ENCODE data around the gene CD274. TPM values are rescaled to one million over a fixed set of nuclear protein-coding genes. Genes with fewer than 3 reads are reported as not detected.
A peak's percentile ranks its signal among the peaks of the same experiment; 100 is the strongest.
"Not testable (repeated sequence)": the region's sequence is repeated elsewhere in the genome, so short reads cannot be mapped to it uniquely, and the experiment has no call there.

CD274 gene
- total RNA-seq, 2 donors from 2014 or later = 1.00 TPM; not detected in 1

- Mint-ChIP-seq H3K4me1 (peaks cover 12% of the 10 kb centered on the region), H3K9me3 (no peaks in the 10 kb centered on the region), H3K36me3 (ENCODE audit: low read depth) (no peaks in the 10 kb centered on the region), H3K27ac (no peak overlapping the region), H3K27me3 (ENCODE audit: insufficient read depth) (peaks cover 15% of the 10 kb centered on the region), H3K4me3 (no peak overlapping the region)
- no peak overlapping the region for H3K9ac ChIP-seq (ENCODE audit: extremely low read depth, low read length, poor library complexity, severe bottlenecking)
- no peaks in the 10 kb centered on the region for H3K36me3 ChIP-seq (ENCODE audit: control insufficient read depth, insufficient read depth, low read length)
- no peaks in the 10 kb centered on the region for H3K9me3 ChIP-seq (ENCODE audit: control insufficient read depth, low read length)
- H3K27me3 ChIP-seq (ENCODE audit: control insufficient read depth, insufficient read depth, low read length, poor library complexity, severe bottlenecking) = peaks cover 6% of the 10 kb centered on the region
- no peak overlapping the region for H3K4me3 ChIP-seq (ENCODE audit: low read length)
- no peak overlapping the region for H3K27ac ChIP-seq (ENCODE audit: low read depth, low read length)
- WGBS, 2 experiments (ENCODE audit: insufficient coverage in 1 of 2, insufficient read length in 1 of 2) = 56 to 80% methylated on average over 1 to 2 of the region's 2 CpGs
- peak; percentile 77 for TF ChIP-seq CTCF (conservative IDR thresholded peaks at IDR 0.05)
- H3K4me1 ChIP-seq (ENCODE audit: control insufficient read depth, insufficient read depth, low read length) = peaks cover 4% of the 10 kb centered on the region
- peak; percentile 72 for DNase-seq
Measured at GRCh38 chr9:5442400-5443011, 7.8 kb upstream of the CD274 start.

- H3K4me1 Mint-ChIP-seq = peaks cover 1% of the 10 kb centered on the region
Measured at GRCh38 chr9:5443850-5444249, 6.5 kb upstream of the CD274 start.

GRCh38 chr9:5445096-5445495 is 5.2 kb upstream of the CD274 start:
- H3K9me3 Mint-ChIP-seq; H3K4me3 Mint-ChIP-seq; H3K36me3 Mint-ChIP-seq (ENCODE audit: low read depth); H3K4me1 ChIP-seq (ENCODE audit: control insufficient read depth, insufficient read depth, low read length); H3K9ac ChIP-seq (ENCODE audit: extremely low read depth, low read length, poor library complexity, severe bottlenecking); H3K36me3 ChIP-seq (ENCODE audit: control insufficient read depth, insufficient read depth, low read length); H3K4me3 ChIP-seq (ENCODE audit: low read length); H3K27ac Mint-ChIP-seq; H3K27ac ChIP-seq (ENCODE audit: low read depth, low read length); H3K4me1 Mint-ChIP-seq; H3K9me3 ChIP-seq (ENCODE audit: control insufficient read depth, low read length); DNase-seq: not testable (repeated sequence)
- H3K27me3 Mint-ChIP-seq (ENCODE audit: insufficient read depth) = peaks cover 26% of the 10 kb centered on the region
- whole genome bisulfite sequencing, 2 experiments (ENCODE audit: insufficient coverage in 1 of 2, insufficient read length in 1 of 2) = 86 to 100% methylated on average over 1 to 4 of the region's 4 CpGs
- H3K27me3 ChIP-seq (ENCODE audit: control insufficient read depth, insufficient read depth, low read length, poor library complexity, severe bottlenecking) = peaks cover 13% of the 10 kb centered on the region

More at GRCh38 chr9:5443850-5444249, 6.5 kb upstream of the CD274 start:
- WGBS, 2 experiments (ENCODE audit: insufficient coverage in 1 of 2, insufficient read length in 1 of 2) = 87 to 95% methylated on average over 2 of the region's 2 CpGs
- no peaks in the 10 kb centered on the region for H3K36me3 Mint-ChIP-seq (ENCODE audit: low read depth)
- H3K4me3 Mint-ChIP-seq = no peak overlapping the region
- Histone ChIP-seq H3K4me1 (ENCODE audit: control insufficient read depth, insufficient read depth, low read length) (no peaks in the 10 kb centered on the region), H3K9me3 (ENCODE audit: control insufficient read depth, low read length) (no peaks in the 10 kb centered on the region), H3K36me3 (ENCODE audit: control insufficient read depth, insufficient read depth, low read length) (no peaks in the 10 kb centered on the region), H3K27me3 (ENCODE audit: control insufficient read depth, insufficient read depth, low read length, poor library complexity, severe bottlenecking) (peaks cover 13% of the 10 kb centered on the region), H3K4me3 (ENCODE audit: low read length) (no peak overlapping the region), H3K9ac (ENCODE audit: extremely low read depth, low read length, poor library complexity, severe bottlenecking) (no peak overlapping the region), H3K27ac (ENCODE audit: low read depth, low read length) (no peak overlapping the region)
- TF ChIP-seq CTCF (conservative IDR thresholded peaks at IDR 0.05) = no peak
- no peaks in the 10 kb centered on the region for H3K9me3 Mint-ChIP-seq
- H3K27me3 Mint-ChIP-seq (ENCODE audit: insufficient read depth) = peaks cover 26% of the 10 kb centered on the region
- no peak for DNase-seq
- H3K27ac Mint-ChIP-seq = no peak overlapping the region

- Histone ChIP-seq H3K4me1 (ENCODE audit: control insufficient read depth, insufficient read depth, low read length) (no peaks in the 10 kb centered on the region), H3K27ac (ENCODE audit: low read depth, low read length) (no peak overlapping the region), H3K9me3 (ENCODE audit: control insufficient read depth, low read length) (no peaks in the 10 kb centered on the region), H3K27me3 (ENCODE audit: control insufficient read depth, insufficient read depth, low read length, poor library complexity, severe bottlenecking) (peaks cover 13% of the 10 kb centered on the region), H3K4me3 (ENCODE audit: low read length) (no peak overlapping the region), H3K36me3 (ENCODE audit: control insufficient read depth, insufficient read depth, low read length) (no peaks in the 10 kb centered on the region), H3K9ac (ENCODE audit: extremely low read depth, low read length, poor library complexity, severe bottlenecking) (no peak overlapping the region)
- no peak for TF ChIP-seq CTCF (conservative IDR thresholded peaks at IDR 0.05)
- no peak for DNase-seq
- Mint-ChIP-seq H3K27me3 (ENCODE audit: insufficient read depth) (peaks cover 26% of the 10 kb centered on the region), H3K9me3 (no peaks in the 10 kb centered on the region), H3K4me1 (peaks cover 3% of the 10 kb centered on the region), H3K4me3 (no peak overlapping the region), H3K36me3 (ENCODE audit: low read depth) (no peaks in the 10 kb centered on the region), H3K27ac (no peak overlapping the region)
Measured at GRCh38 chr9:5445886-5446285, 4.5 kb upstream of the CD274 start.

Data from endodermal cell (in vitro differentiated cells).